Fibroblast of skin of scalp (primary cell): Measurements from ENCODE around the gene HAX1. TPM values are rescaled to one million over a fixed set of nuclear protein-coding genes. Genes with fewer than 3 reads are reported as not detected.
"Not testable (repeated sequence)": the region's sequence is repeated elsewhere in the genome, so short reads cannot be mapped to it uniquely, and the experiment has no call there.

ENCODE experiments used
- DNase-seq: peaks from one replicate; pipeline ENCODE4 v3.0.0-alpha.2; 2013
- polyA plus RNA-seq, 2 experiments: library from polyadenylated mRNA; unstranded; fragments of 120-200 nt; gene quantifications; one replicate each; pipeline ENCODE4 v1.2.1, GENCODE V29; 2013; ENCODE audit not compliant: insufficient read length in 2 of 2

The HAX1 gene
- 178 TPM for polyA plus RNA-seq (2013, experiment 1 of 2; ENCODE audit: insufficient read length)
- polyA plus RNA-seq (2013, experiment 2 of 2; ENCODE audit: insufficient read length): 176 TPM

DNA sequence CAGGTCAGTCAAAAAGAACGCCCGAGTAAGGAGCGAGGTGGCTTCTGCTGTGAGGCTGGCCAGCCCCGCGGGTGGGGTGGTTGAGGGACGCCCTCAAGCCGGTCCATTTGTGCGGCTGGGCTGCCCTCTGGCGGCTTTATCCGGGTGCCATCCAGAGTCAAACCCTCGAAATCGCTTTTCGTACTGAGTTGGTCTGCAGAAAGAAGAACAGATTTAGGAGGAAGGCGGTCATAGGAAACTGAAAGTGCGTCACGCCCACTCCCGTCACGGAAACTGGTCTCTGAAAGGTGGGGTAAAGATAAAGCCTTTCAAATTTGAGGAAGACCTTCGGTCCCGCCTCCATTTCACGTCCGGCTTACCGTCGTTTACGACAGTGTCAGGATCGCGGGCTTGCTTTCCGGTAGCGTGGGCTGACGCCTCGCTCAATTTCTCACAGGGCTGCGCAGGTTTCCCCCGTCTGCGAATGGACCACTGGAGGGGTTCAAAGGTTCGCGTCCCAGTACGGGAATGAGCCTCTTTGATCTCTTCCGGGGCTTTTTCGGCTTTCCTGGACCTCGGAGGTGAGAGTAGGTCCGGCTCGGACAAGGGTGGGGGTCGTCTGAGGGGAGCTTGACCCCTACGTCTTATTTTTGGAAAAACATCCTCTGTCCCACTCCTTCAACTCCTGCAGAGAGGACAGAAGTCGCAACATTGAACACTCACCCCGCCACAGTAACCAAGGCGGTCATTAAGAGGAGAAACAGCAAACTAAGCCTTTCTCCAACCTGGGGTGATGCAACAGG, at the start of gene HAX1:
HAX1 (plus strand) TSS at position 413 of the 782 bp plus-strand sequence; CDS start at position 508, 95 bp downstream.
- DNase-seq: peak; percentile 96

DNA sequence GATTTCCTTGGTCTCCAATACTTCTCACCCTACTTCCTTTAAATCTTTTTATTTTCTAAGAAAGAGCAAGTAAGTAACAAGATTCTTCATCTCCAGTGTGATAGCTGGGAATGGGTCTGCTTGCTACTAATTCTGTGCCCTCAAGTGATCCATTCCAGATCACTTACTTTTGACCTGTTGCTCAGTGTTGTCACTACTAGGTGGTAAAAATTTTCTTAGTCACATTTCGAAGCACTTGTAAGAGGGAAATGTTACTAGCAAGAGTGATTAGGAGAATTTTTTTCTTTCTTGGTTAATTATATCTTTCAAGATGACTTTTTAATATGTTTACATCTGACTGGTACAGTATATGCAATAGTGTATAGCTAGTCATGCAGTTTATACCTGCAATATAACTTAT, 49.5 kb upstream of the HAX1 start:
- DNase-seq: no peak

GRCh38 chr1:154223621-154224020, 48.8 kb upstream of the HAX1 start:
- DNase-seq: no peak

DNA sequence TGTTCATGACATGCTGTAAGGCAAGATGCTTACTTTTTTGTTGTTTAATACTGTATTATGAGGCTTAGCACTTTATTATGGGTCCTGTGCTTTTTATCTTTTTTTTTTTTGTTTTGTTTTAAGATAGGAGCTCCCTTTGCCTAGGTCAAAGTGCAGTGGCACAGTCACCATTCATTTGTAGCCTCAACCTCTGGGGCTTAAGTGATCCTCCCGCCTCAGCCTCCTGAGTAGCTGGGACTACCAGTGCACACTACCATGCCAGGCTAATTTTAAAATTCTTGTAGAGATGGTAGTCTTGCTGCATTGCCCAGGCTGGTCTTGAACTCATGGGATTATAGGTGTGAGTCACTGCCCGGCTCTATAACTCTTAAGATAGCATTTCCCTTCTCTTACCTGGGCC, 47.1 kb upstream of the HAX1 start:
- DNase-seq: no peak

DNA sequence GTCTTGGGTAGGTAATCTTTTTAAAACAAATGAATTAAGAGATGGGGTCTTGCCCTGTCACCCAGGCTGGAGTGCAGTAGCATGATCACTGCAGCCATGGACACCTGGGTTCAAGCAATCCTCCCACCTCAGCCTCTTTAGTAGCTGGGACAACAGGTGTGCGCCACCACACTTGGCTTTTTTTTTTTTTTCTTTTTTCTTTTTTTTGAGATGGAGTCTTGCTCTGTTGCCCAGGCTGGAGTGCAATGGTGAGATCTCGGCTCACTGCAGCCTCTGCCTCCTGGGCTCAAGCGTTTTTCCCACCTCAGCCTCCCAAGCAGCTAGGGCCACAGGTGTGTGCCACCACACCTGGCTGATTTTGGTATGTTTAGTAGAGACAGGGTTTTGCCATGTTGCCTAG, 41.3 kb upstream of the HAX1 start:
- DNase-seq: not testable (repeated sequence)

DNA sequence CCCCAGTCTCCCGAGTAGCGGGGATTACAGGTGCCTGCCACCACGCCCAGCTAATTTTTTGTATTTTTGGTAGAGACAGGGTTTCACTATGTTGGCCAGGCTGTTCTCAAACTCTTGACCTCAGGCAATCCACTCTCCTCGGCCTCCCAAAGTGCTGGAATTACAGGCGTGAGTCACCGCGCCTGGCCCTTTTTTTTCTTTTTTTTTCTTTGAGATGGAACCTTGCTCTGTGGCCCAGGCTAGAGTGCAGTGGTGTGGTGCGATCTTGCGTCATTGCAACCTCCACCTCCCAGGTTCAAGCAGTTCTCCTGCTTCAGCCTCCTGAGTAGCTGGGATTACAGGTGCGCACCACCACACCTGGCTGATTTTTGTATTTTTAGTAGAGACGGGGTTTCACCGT, 39.3 kb upstream of the HAX1 start:
- DNase-seq: not testable (repeated sequence)

DNA sequence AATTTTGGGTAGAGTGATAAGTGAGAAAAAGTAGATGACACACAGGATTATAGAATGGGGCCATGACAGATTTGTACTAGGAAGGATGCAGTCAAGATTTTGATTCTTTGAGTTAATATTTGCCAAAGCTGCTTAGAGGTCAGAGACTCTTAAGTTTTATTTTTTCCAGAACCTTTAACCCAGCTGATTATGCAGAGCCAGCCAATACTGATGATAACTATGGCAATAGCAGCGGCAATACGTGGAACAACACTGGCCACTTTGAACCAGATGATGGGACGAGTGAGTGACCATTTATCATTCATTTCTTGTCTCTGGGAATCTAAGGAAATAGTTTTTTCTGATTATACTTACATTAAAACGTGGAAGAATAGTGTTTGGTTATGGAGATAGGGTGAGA, 35.6 kb upstream of the HAX1 start:
- DNase-seq: no peak

DNA sequence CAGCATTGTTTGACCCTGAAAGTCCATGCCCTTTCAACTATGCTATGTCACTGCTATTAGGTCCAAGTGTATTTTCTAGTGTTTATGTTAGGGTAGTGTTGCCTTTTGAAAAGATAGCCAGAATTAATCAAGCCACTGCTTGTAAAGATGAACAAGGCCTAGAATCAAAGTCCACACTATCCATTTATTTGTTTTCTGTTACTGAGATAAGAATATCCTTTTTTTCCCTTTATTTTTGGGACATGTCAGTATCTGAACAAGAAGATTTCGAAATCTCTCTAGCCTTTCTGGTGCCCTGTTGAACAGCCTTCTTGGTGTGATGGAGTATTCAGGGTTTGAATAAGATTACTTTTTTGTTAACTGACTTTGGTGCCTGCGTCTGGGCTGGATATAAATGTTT, 35.0 kb upstream of the HAX1 start:
- no peak for DNase-seq

DNA sequence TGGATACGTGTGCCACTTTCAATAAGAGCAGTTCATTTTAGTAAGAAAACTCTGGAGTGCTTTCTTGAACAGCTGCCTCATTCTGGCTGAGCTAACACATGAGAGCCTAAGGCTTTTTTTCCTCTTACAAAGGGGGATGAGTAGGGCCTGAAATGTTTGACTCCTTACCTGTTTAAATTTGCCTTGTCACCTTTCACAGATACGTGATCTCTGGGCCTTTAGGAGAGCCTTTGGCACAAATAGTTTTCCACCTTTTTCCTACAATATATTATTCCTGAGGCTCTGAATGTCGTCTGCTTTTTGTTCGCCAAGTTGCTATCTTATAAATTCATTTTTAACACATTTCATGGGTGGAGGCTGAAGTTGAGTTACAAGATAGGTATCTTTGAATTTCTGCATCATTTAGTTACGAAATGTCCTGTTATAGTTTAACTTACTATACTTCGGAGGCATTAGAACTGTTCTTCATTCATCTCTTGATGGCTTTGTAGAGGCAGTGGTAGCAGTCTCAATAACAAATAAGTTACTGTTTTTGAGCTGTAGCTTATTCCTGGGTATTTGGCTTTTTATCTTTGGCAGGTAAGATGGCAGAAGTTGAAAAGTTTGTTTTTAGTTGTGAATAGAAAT, 34.4 kb upstream of the HAX1 start:
- no peak for DNase-seq

- no peak for DNase-seq
These were observed 32.9 kb upstream of the HAX1 start for GRCh38 chr1:154239491-154239890.

DNA sequence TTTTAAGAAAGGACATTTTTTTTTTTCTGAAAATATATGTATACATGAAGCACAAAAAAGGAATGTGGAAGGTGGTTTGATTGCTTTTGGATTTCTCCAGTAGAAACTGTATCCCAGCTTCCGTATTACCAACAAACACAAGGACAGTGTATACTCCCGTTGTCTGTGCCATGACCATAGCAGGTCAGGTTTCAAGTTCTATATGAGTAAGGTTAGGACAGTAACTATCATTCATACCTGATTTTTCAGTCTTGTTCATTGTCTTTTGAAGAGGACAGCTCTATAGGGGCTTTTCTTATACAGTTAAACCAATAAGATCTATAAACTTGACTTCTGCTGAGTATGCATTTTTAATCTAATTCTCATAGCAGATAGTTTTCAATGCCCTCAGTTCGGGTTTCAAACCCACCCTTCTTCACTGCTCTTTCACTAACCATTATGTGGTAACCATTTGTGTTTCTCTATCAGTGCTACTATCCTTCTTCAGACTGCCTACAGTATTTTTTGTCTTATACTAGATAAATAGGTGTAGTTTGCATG, 32.1 kb upstream of the HAX1 start:
- DNase-seq: no peak

DNA sequence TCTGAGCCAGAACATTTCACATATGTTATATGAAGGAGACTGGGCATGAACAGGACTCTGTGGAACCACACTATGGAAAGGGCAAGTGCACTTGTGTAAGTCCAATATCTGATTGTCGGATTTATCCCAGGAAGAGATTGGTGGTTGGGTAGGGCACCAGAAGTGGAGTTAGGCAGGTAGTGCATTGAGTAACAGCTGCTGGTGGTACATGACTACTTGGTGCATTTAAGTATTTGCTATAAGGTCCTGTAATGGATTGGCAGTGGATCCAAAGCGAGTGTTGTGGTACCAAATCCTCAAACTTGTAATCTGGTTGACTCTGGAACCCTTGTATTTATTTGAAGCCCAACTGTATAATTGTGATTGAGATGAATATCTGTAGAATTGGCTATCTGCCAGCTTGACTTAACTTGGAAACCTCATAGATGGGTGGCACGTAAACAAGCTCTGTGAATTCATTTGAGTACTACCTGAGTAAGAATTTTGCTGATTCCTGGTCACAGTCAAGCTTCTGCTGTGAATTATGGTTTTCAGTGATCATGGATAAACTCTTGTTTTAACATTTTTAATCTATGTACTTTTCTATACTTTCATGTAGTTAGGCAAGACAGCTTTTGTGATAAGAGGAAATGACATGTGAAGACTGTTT, 30.6 kb upstream of the HAX1 start:
- DNase-seq: no peak

DNA sequence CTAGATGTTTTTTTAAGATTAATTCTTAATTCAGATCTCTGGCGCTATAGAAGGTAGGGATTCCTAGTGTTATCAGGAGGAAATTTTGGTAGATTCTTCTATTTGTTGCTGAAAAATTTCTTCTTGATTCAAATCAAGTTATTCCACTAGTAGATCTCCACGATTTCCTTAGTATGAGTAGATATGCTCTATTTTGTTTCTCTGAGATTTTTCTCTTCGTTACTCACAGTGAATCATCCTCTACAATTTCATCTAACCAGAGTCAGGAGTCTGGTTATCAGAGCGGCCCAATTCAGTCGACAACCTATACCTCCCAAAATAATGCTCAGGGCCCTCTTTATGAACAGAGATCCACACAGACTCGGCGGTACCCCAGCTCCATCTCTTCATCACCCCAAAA, 18.8 kb upstream of the HAX1 start:
- no peak for DNase-seq

DNA sequence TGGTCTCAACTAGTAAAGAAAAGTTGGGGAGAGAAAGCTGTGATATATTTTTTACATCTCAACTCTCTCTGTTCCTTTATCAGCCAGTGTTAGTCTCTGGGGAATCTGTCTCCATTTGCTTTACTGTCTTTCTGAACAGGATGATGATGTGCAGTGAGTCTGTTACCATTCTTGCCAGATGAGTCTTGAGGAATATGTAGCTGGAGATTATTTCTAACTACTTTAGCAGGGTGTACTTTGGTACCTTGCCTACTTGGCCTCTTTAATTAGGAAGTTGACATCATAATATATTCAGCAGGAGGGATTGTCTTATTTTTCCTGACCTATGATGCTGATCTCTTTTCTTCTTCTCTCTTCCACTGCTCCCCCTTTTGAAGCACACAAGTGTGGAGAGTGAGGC, 15.7 kb upstream of the HAX1 start:
- no peak for DNase-seq

- no peak for DNase-seq
These were observed 13.6 kb upstream of the HAX1 start for GRCh38 chr1:154258784-154259183.

DNA sequence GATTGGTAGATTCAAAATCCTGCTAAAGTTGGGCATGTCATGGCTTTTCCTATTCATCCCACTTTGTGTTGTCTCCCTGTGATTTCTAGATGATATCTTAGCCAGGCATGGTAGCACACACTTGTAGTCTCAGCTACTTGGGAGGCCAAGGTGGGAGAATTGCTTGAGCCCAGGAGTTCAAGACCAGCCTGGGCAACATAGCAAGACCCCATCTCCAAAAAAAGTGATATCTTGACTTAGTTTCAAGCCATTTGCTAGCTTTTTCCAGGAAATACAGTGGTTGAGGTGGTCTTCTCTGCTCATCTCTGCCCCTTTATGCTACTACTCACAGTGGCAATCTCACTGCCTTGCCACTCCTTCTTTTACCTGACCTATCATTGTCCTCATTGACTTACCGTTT, 12.3 kb upstream of the HAX1 start:
- DNase-seq: no peak

GRCh38 chr1:154263465-154264332, 8.7 kb upstream of the HAX1 start:
- DNase-seq: no peak

GRCh38 chr1:154264454-154264853, 8.0 kb upstream of the HAX1 start:
- DNase-seq: no peak

DNA sequence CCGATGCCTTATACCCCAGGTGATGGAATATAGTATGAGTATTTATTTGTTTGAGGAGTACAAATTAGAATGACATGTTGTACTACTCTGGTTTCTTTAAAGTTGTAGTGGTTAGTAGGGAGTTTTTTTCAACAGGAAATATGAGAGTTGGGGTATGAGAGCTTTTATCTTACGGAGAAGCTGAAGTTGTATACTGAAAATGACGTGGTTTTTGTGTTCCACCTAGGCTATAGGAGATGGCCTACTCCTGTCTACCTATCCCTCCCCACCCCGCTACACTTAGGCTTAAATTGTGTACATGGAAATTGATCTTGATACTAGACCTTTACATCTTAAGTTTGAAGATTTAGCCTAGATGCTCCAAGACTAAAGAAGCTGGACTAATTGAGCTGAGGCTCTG, 6.8 kb upstream of the HAX1 start:
- DNase-seq: no peak

DNA sequence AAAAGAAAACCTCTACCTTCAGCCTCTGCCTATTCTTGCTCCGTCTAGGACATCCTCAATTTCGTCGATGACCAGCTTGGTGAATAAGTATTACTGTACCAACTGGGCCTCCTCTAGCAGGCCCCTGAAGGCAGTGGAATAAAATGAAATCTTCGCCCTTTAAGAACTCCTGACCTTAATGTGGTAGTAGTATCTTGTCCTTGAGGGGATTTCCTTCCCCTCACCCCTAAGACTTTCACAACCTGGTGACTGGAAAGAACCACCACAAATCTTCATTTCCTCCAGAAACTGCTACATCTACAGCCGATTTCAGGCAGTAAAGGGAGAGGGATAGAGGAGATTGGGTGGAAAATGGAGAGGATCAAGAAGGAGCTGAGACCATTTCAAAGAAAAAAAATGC, 1.6 kb upstream of the HAX1 start:
- no peak for DNase-seq

DNA sequence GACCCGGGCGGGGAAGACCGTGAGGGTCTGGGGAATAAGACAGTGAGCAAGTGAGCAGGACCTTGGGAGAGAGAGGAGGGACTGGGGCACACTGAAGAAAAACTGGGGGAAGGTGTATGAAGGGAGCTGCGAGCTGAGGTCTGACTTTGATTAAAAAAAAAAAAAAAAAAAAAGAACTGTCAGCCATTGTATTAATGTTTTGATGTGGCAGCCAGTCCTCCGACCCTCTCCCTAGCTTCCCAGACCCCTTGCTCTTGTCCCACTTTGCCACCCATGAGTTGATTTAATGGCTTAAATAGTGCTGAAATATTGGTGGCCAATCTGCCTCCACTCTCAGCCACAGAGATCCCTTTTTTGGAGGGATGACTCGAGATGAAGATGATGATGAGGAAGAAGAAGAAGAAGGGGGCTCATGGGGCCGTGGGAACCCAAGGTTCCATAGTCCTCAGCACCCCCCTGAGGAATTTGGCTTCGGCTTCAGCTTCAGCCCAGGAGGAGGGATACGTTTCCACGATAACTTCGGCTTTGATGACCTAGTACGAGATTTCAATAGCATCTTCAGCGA, 652 bp downstream of the HAX1 start:
- DNase-seq: no peak

- no peak for DNase-seq
These were observed 4.4 kb downstream of the HAX1 start for GRCh38 chr1:154276797-154277196.
